Uterus (tissue), 4 donors: ENCODE data around the gene CFAP97. TPM values are rescaled to one million over a fixed set of nuclear protein-coding genes. Genes with fewer than 3 reads are reported as not detected.
"Not testable (repeated sequence)": the region's sequence is repeated elsewhere in the genome, so short reads cannot be mapped to it uniquely, and the experiment has no call there.

ENCODE experiments used
- DNase-seq, 2 donors: peaks; one replicate each; pipeline ENCODE4 v3.0.0-alpha.2; 2019 to 2020
- H3K27ac ChIP-seq, 2 donors: fragments of 200-600 bp; sonication (generic); 1 replicate in 1 of 2; 2 replicates in 1 of 2; pipeline ENCODE4 v1.5.1; 2016 to 2018
- H3K27me3 ChIP-seq, 2 donors: fragments of 200-600 bp; sonication (generic); one replicate each; pipeline ENCODE4 v1.5.1; 2018 to 2019; ENCODE audit warnings: control low read depth in 1 of 2
- H3K36me3 ChIP-seq, 2 donors: fragments of 200-600 bp; sonication (generic); one replicate each; pipeline ENCODE4 v1.5.1; 2019; ENCODE audit warnings: control low read depth in 1 of 2
- H3K4me1 ChIP-seq, 2 donors: fragments of 200-600 bp; sonication (generic); one replicate each; pipeline ENCODE4 v1.5.1; 2018 to 2019; ENCODE audit warnings: control low read depth in 1 of 2
- H3K4me3 ChIP-seq, 2 donors: fragments of 200-600 bp; sonication (generic); 1 replicate in 1 of 2; 2 replicates in 1 of 2; pipeline ENCODE4 v1.5.1; 2018 to 2019; ENCODE audit warnings: mild to moderate bottlenecking in 1 of 2
- H3K9me3 ChIP-seq, 2 donors: fragments of 200-600 bp; sonication (generic); one replicate each; pipeline ENCODE4 v1.5.1; 2019; ENCODE audit warnings: control low read depth in 1 of 2
- CTCF ChIP-seq, 4 experiments: fragments of 200-600 bp in 2 of 4; fragments of 450-650 bp in 2 of 4; sonication (generic) in 2 of 4; IDR thresholded peaks; one replicate each; pipeline ENCODE4 v1.5.1; 2016 to 2019; ENCODE audit warnings: antibody characterized with exemption in 4 of 4, mild to moderate bottlenecking in 2 of 4, moderate library complexity in 1 of 4
- POLR2A ChIP-seq, 2 donors: fragments of 450-650 bp; IDR thresholded peaks; one replicate each; pipeline ENCODE4 v1.6.1; 2016; ENCODE audit warnings: antibody characterized with exemption in 2 of 2, mild to moderate bottlenecking in 1 of 2, moderate library complexity in 1 of 2
- intact Hi-C: fragments of 100-400 bp; cut with DNase I; formaldehyde crosslinking; loops from one replicate; pipeline ENCODE4 v1.15.1; 2023; ENCODE audit warnings: low total_unique reads
- total RNA-seq, 4 donors: library from RNA; depleted of rRNA in 3 of 4; stranded (reverse); fragments of >200 nt in 3 of 4; gene quantifications; one replicate each; pipeline versions ENCODE4 v1.1.0 to v1.2.4, GENCODE V29; 2014 to 2023
- donor health status: DM: yes; HTN: yes; CAD: no.

The CFAP97 gene
- total RNA-seq, 4 donors from 2014 or later: 20.9 to 63.1 (median 42.0) TPM

DNA sequence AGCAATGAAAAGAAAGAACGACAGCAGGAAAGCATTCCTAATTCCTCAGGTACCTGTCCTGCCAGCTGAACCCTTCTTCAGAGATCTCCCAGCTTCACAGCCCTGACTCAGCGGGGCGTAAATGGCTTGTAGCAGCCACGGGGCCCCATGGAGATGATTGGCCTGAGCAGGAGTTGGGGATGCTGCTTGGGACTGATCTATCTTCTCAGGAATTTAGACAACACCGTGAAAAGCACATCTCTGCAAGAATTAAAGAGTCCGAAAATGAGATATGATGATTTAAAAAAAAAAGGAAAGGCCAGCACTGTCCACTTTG lies 83.2 kb downstream of the CFAP97 start:
- intact Hi-C loops: no loop called here
- no peaks in the 10 kb centered on the region for H3K4me1 ChIP-seq
- H3K36me3 ChIP-seq: no peaks in the 10 kb centered on the region
- DNase-seq: no peak
- H3K27me3 ChIP-seq: no peaks in the 10 kb centered on the region
- H3K27ac ChIP-seq: no peak overlapping the region
- H3K9me3 ChIP-seq: no peaks in the 10 kb centered on the region
- no peak overlapping the region for H3K4me3 ChIP-seq
- TF ChIP-seq CTCF (IDR thresholded peaks at IDR 0.05) (no peak), POLR2A (IDR thresholded peaks at IDR 0.05) (no peak)

DNA sequence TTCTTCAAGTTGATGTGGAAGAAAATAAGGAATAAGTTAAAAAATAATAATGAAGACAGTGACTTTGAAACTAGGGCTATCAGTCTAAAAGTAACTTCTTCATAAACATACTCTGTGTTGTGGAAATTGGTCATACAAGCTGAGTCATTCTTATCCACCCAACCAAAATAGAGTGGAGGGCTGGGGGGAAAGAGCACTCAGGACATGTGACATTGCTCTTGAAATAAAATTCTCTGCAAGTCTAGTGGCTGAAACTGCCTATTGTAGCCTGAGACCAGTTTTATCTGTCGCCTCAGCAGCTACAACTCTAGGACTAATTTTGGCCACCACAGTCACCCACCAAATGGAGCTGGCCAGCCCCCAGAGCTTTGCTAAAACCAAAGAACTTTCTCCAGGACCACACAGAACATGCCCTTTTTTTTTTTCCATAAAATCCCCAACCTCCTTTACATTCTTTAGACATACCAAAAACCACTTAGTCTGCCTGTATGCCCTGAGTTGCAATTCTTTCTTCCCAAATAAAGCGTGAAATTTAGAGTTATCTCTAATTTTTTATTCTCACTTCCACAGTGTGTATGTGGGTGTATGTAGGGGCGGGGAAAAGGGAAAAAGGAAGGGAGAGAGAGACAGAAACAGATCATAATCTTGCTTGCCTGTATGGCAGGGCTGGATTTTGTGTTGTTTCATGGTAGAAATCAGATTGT lies 83.7 kb downstream of the CFAP97 start:
- Histone ChIP-seq H3K27ac (no peak overlapping the region), H3K9me3 (no peaks in the 10 kb centered on the region), H3K27me3 (no peaks in the 10 kb centered on the region), H3K4me1 (no peaks in the 10 kb centered on the region), H3K36me3 (no peaks in the 10 kb centered on the region), H3K4me3 (no peak overlapping the region)
- intact Hi-C loops: no loop called here
- DNase-seq: no peak
- TF ChIP-seq POLR2A (IDR thresholded peaks at IDR 0.05) (no peak), CTCF (IDR thresholded peaks at IDR 0.05) (no peak)

DNA sequence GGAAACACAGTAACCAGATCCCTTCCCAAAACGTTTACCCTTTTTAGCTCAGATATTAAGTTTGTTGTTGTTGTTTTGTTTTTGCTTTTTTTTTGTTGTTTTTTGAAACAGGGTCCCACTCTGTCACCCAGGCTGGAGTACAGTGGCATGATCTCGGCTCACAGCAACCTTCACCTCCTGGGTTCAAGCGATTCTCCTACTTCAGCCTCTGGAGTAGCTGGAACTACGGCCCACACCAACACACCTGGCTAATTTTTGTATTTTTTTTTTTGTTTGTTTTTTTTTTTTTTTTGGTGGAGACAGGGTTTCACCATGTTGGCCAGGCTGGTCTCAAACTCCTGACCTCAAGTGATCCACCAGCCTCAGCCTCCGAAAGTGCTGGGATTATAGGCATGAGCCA lies 84.3 kb downstream of the CFAP97 start:
- intact Hi-C loops, H3K4me3 ChIP-seq, H3K36me3 ChIP-seq, H3K27me3 ChIP-seq, H3K27ac ChIP-seq, H3K9me3 ChIP-seq, DNase-seq, H3K4me1 ChIP-seq: not testable (repeated sequence)

- TF ChIP-seq POLR2A (IDR thresholded peaks at IDR 0.05) (no peak), CTCF (IDR thresholded peaks at IDR 0.05) (no peak)
- H3K4me3 ChIP-seq: no peak overlapping the region
- intact Hi-C loops: no loop called here
- H3K36me3 ChIP-seq: no peaks in the 10 kb centered on the region
- no peak overlapping the region for H3K27ac ChIP-seq
- no peaks in the 10 kb centered on the region for H3K4me1 ChIP-seq
- H3K9me3 ChIP-seq: no peaks in the 10 kb centered on the region
- no peaks in the 10 kb centered on the region for H3K27me3 ChIP-seq
- DNase-seq: no peak
Observed at GRCh38 chr4:185118876-185119275, 84.9 kb downstream of the CFAP97 start.

GRCh38 chr4:185117300-185117934 lies 86.4 kb downstream of the CFAP97 start:
- Histone ChIP-seq H3K27me3 (no peaks in the 10 kb centered on the region), H3K27ac (no peak overlapping the region), H3K4me3 (no peak overlapping the region), H3K4me1 (no peaks in the 10 kb centered on the region), H3K36me3 (no peaks in the 10 kb centered on the region), H3K9me3 (no peaks in the 10 kb centered on the region)
- TF ChIP-seq POLR2A (IDR thresholded peaks at IDR 0.05) (no peak), CTCF (IDR thresholded peaks at IDR 0.05) (no peak)
- intact Hi-C loops: no loop called here
- no peak for DNase-seq
